HPDE6-E6E7 (cell line): Measurements from ENCODE around the gene ANKAR.
"Not testable (repeated sequence)": the region's sequence is repeated elsewhere in the genome, so short reads cannot be mapped to it uniquely, and the experiment has no call there.

Source experiments
- DNase-seq: peaks from one replicate; pipeline ENCODE4 v3.0.0; 2011; ENCODE audit warnings: missing footprints; ENCODE audit errors: extremely low spot score

ANKAR gene

DNA sequence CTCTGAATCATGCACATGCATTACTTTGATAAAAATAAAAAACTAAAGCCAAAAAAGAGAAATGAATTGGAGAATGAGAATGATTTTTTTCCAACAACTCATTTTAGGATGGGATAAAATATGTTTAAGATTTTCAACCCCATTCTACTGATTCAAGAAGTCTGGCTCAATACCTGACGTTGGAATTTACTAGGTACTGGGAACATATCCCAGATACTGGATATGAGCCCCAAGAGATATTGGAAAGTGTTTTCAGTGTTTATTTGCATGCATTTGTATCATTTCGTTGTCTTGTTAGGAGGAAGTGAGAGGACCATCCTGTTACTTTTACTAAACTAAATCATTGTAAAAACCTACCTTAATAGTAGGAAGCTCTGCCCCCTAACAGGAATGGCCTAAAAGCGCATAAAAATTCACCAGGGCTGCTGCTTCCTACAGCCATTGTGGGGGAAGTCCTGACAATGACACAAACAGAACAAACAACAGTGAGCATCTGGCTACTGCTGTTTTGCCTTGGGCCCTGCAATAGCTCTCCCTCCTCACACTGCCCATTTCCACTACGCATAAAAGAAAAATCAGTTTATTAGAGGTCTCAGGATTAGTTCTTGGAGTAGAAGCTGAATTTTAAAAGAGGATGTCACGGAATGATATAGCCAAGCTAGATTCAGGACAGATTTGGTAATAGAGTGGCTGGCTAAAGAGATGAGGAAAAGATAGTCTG, 35.2 kb downstream of the ANKAR start:
- no peak for DNase-seq

DNA sequence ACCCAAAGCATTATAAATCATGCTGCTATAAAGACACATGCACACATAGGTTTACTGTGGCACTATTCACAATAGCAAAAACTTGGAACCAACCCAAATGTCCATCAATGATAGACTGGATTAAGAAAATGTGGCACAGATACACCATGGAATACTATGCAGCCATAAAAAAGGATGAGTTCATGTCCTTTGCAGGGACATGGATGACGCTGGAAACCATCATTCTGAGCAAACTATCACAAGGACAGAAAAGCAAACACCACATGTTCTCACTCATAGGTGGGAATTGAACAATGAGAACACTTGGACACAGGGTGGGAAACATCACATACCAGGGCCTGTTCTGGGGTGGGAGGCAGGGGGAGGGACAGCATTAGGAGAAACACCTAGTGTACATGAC, 43.1 kb downstream of the ANKAR start:
- not testable (repeated sequence) for DNase-seq

DNA sequence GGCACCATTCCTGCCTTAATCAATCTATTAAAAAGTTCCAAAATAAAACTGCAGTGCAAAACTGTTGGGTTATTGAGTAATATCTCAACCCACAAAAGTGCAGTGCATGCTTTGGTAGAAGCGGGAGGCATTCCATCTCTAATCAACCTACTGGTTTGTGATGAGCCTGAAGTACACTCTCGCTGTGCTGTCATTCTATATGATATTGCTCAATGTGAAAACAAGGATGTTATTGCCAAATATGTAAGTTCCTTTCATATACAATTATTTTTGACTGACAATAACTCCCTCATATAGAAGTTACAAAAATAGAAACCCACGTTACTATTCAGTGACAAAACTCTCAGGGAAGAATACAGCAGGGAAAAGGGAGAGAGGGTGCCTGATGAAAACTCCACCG, 45.1 kb downstream of the ANKAR start:
- DNase-seq: no peak

DNA sequence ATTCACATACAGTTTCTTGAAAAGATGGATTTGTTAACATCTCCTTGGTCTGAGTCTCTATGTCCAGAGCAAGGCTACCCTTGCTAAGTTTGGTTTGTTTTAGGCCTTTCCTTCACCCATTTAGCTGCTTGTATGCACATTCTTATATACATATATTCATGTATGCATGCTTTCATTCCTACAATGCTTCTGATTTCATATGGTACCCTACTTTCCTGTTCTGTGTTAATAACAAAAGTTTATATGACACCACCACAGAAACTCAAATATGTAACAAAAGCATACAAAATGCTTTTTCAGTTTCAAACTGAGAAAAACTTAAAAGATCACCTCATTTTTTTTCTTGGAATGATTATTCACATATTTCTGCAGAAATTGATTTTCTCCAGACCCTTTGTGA, 48.7 kb downstream of the ANKAR start:
- DNase-seq: no peak
